COR-L47 (cell line): ENCODE measurements around the gene TTC7B.
A peak's percentile ranks its signal among the peaks of the same experiment; 100 is the strongest.

Experiments
- DNase-seq: peaks from one replicate; lab custom pipeline; 2025; lab: John Stamatoyannopoulos, UW

TTC7B gene

GRCh38 chr14:90575781-90576180 lies 240.4 kb downstream of the TTC7B start:
- DNase-seq, result no peak

GRCh38 chr14:90575336-90575735 lies 240.9 kb downstream of the TTC7B start:
- DNase-seq, result no peak

- peak; percentile 62 for DNase-seq
Observed at GRCh38 chr14:90574188-90575131, 241.8 kb downstream of the TTC7B start.

GRCh38 chr14:90573385-90574105 lies 242.7 kb downstream of the TTC7B start:
- no peak for DNase-seq

GRCh38 chr14:90572441-90573150 lies 243.6 kb downstream of the TTC7B start:
- no peak for DNase-seq

- no peak for DNase-seq
Observed at GRCh38 chr14:90571149-90571947, 244.9 kb downstream of the TTC7B start.

- DNase-seq, result no peak
Observed at GRCh38 chr14:90570461-90570860, 245.8 kb downstream of the TTC7B start.

- DNase-seq, result no peak
Observed at GRCh38 chr14:90569606-90570387, 246.4 kb downstream of the TTC7B start.

- no peak for DNase-seq
Observed at GRCh38 chr14:90569201-90569600, 247.0 kb downstream of the TTC7B start.

GRCh38 chr14:90568405-90568804 lies 247.8 kb downstream of the TTC7B start:
- no peak for DNase-seq

GRCh38 chr14:90567991-90568390 lies 248.2 kb downstream of the TTC7B start:
- DNase-seq, result no peak

GRCh38 chr14:90567191-90567590 lies 249.0 kb downstream of the TTC7B start:
- no peak for DNase-seq

- no peak for DNase-seq
Observed at GRCh38 chr14:90566481-90566880, 249.7 kb downstream of the TTC7B start.

- no peak for DNase-seq
Observed at GRCh38 chr14:90564496-90564895, 251.7 kb downstream of the TTC7B start.

- no peak for DNase-seq
Observed at GRCh38 chr14:90562652-90563051, 253.6 kb downstream of the TTC7B start.

- DNase-seq, result no peak
Observed at GRCh38 chr14:90561920-90562319, 254.3 kb downstream of the TTC7B start.

GRCh38 chr14:90560991-90561390 lies 255.2 kb downstream of the TTC7B start:
- no peak for DNase-seq

GRCh38 chr14:90560558-90560957 lies 255.7 kb downstream of the TTC7B start:
- no peak for DNase-seq

- no peak for DNase-seq
Observed at GRCh38 chr14:90559811-90560492, 256.3 kb downstream of the TTC7B start.

GRCh38 chr14:90558983-90559590 lies 257.1 kb downstream of the TTC7B start:
- no peak for DNase-seq
